ENCODE data around the gene SREBF2. TPM values are rescaled to one million over a fixed set of nuclear protein-coding genes. Genes with fewer than 3 reads are reported as not detected.

Gene SREBF2
- total and polyA plus RNA-seq, 9 of the 15 experiments (the other 6 are each of a cell fraction or from before 2014, with no cell fraction given), result 1.1 to 84.2 (median 26.9) TPM

DNA sequence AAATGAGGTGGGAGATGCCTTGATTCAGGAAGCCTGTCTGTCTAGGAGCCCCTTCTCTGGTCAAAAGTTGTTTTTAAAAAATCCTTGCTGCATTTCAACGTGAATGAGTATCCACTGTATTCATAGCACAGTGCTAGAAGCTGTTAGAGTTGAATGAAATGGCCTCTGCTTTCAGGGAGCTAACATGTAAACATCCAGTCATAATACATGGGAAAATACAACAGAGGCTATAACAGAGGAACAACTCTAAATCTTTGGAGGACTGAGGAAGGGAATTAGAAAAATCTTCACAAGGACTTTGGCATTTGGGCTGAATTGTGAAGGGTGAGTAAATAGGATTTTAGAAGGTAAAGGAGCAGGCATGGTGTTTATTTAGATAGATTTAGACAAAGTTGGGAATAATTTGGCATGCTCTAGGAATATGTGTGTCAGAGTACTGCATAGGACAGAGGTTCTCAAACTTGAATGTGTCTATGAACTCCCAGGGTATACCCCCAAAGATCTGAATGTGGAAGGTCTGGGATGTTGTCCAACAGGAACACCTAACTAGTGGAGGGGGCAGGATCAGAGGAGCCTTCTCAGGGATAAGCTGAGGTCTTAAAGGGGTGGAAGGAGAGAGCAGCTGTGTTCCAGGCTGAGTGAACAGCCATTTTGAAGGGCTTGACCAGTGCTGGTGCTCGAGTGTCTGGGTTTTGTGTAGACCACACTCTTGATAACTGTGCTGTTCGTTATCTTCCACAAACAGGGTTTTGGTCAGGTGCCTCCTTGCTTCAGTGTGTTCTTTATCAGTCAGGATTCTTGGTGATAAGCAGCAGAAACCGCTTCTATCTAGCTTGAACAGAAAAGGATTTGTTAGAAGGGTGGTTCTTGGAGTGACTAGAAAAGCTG is 12.7 kb downstream of the SREBF2 start (continued):
- TF ChIP-seq, protein P1, sequence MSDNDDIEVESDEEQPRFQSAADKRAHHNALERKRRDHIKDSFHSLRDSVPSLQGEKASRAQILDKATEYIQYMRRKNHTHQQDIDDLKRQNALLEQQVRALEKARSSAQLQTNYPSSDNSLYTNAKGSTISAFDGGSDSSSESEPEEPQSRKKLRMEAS (CRISPR knock-in tag; IDR thresholded peaks at IDR 0.05), result no peak
- TF ChIP-seq KAT8 (IDR thresholded peaks at IDR 0.05; ENCODE audit: low read depth), result no peak
- TF ChIP-seq ARNT (IDR thresholded peaks at IDR 0.05), result peak in 1 of 2 experiments; percentile 90; a peak in 2 of 4 replicates
- TF ChIP-seq CCAR2 (IDR thresholded peaks at IDR 0.05; ENCODE audit: low read depth, low read length), result no peak
- no peak for TF ChIP-seq SMARCA5 (IDR thresholded peaks at IDR 0.05)
- TF ChIP-seq, protein P2, sequence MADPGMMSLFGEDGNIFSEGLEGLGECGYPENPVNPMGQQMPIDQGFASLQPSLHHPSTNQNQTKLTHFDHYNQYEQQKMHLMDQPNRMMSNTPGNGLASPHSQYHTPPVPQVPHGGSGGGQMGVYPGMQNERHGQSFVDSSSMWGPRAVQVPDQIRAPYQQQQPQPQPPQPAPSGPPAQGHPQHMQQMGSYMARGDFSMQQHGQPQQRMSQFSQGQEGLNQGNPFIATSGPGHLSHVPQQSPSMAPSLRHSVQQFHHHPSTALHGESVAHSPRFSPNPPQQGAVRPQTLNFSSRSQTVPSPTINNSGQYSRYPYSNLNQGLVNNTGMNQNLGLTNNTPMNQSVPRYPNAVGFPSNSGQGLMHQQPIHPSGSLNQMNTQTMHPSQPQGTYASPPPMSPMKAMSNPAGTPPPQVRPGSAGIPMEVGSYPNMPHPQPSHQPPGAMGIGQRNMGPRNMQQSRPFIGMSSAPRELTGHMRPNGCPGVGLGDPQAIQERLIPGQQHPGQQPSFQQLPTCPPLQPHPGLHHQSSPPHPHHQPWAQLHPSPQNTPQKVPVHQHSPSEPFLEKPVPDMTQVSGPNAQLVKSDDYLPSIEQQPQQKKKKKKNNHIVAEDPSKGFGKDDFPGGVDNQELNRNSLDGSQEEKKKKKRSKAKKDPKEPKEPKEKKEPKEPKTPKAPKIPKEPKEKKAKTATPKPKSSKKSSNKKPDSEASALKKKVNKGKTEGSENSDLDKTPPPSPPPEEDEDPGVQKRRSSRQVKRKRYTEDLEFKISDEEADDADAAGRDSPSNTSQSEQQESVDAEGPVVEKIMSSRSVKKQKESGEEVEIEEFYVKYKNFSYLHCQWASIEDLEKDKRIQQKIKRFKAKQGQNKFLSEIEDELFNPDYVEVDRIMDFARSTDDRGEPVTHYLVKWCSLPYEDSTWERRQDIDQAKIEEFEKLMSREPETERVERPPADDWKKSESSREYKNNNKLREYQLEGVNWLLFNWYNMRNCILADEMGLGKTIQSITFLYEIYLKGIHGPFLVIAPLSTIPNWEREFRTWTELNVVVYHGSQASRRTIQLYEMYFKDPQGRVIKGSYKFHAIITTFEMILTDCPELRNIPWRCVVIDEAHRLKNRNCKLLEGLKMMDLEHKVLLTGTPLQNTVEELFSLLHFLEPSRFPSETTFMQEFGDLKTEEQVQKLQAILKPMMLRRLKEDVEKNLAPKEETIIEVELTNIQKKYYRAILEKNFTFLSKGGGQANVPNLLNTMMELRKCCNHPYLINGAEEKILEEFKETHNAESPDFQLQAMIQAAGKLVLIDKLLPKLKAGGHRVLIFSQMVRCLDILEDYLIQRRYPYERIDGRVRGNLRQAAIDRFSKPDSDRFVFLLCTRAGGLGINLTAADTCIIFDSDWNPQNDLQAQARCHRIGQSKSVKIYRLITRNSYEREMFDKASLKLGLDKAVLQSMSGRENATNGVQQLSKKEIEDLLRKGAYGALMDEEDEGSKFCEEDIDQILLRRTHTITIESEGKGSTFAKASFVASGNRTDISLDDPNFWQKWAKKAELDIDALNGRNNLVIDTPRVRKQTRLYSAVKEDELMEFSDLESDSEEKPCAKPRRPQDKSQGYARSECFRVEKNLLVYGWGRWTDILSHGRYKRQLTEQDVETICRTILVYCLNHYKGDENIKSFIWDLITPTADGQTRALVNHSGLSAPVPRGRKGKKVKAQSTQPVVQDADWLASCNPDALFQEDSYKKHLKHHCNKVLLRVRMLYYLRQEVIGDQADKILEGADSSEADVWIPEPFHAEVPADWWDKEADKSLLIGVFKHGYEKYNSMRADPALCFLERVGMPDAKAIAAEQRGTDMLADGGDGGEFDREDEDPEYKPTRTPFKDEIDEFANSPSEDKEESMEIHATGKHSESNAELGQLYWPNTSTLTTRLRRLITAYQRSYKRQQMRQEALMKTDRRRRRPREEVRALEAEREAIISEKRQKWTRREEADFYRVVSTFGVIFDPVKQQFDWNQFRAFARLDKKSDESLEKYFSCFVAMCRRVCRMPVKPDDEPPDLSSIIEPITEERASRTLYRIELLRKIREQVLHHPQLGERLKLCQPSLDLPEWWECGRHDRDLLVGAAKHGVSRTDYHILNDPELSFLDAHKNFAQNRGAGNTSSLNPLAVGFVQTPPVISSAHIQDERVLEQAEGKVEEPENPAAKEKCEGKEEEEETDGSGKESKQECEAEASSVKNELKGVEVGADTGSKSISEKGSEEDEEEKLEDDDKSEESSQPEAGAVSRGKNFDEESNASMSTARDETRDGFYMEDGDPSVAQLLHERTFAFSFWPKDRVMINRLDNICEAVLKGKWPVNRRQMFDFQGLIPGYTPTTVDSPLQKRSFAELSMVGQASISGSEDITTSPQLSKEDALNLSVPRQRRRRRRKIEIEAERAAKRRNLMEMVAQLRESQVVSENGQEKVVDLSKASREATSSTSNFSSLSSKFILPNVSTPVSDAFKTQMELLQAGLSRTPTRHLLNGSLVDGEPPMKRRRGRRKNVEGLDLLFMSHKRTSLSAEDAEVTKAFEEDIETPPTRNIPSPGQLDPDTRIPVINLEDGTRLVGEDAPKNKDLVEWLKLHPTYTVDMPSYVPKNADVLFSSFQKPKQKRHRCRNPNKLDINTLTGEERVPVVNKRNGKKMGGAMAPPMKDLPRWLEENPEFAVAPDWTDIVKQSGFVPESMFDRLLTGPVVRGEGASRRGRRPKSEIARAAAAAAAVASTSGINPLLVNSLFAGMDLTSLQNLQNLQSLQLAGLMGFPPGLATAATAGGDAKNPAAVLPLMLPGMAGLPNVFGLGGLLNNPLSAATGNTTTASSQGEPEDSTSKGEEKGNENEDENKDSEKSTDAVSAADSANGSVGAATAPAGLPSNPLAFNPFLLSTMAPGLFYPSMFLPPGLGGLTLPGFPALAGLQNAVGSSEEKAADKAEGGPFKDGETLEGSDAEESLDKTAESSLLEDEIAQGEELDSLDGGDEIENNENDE (IDR thresholded peaks at IDR 0.05; ENCODE audit: low read depth, low read length), result no peak
- TF ChIP-seq, protein P3, sequence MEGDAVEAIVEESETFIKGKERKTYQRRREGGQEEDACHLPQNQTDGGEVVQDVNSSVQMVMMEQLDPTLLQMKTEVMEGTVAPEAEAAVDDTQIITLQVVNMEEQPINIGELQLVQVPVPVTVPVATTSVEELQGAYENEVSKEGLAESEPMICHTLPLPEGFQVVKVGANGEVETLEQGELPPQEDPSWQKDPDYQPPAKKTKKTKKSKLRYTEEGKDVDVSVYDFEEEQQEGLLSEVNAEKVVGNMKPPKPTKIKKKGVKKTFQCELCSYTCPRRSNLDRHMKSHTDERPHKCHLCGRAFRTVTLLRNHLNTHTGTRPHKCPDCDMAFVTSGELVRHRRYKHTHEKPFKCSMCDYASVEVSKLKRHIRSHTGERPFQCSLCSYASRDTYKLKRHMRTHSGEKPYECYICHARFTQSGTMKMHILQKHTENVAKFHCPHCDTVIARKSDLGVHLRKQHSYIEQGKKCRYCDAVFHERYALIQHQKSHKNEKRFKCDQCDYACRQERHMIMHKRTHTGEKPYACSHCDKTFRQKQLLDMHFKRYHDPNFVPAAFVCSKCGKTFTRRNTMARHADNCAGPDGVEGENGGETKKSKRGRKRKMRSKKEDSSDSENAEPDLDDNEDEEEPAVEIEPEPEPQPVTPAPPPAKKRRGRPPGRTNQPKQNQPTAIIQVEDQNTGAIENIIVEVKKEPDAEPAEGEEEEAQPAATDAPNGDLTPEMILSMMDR (IDR thresholded peaks at IDR 0.05 in 2 of 3, conservative IDR thresholded peaks at IDR 0.05 in 1 of 3; ENCODE audit: insufficient read depth in 2 of 3, low read depth in 1 of 3, low read length in 3 of 3), result no peak
- TF ChIP-seq MYNN (IDR thresholded peaks at IDR 0.05), result peak; percentile 36; the same call in 1 of the 2 replicates
- TF ChIP-seq MYNN (CRISPR knock-in tag; IDR thresholded peaks at IDR 0.05), result no peak
- TF ChIP-seq, protein P4, sequence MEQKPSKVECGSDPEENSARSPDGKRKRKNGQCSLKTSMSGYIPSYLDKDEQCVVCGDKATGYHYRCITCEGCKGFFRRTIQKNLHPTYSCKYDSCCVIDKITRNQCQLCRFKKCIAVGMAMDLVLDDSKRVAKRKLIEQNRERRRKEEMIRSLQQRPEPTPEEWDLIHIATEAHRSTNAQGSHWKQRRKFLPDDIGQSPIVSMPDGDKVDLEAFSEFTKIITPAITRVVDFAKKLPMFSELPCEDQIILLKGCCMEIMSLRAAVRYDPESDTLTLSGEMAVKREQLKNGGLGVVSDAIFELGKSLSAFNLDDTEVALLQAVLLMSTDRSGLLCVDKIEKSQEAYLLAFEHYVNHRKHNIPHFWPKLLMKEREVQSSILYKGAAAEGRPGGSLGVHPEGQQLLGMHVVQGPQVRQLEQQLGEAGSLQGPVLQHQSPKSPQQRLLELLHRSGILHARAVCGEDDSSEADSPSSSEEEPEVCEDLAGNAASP (IDR thresholded peaks at IDR 0.05), result no peak
- no peak for TF ChIP-seq ZNF586 (CRISPR knock-in tag; conservative IDR thresholded peaks at IDR 0.05)
- no peak for TF ChIP-seq SP2 (IDR thresholded peaks at IDR 0.05; ENCODE audit: extremely low read depth, low read depth, low read length, poor library complexity, severe bottlenecking)
